ENCODE data around the gene HSP90B1.
A peak's percentile ranks its signal among the peaks of the same experiment; 100 is the strongest.

HSP90B1 gene

DNA sequence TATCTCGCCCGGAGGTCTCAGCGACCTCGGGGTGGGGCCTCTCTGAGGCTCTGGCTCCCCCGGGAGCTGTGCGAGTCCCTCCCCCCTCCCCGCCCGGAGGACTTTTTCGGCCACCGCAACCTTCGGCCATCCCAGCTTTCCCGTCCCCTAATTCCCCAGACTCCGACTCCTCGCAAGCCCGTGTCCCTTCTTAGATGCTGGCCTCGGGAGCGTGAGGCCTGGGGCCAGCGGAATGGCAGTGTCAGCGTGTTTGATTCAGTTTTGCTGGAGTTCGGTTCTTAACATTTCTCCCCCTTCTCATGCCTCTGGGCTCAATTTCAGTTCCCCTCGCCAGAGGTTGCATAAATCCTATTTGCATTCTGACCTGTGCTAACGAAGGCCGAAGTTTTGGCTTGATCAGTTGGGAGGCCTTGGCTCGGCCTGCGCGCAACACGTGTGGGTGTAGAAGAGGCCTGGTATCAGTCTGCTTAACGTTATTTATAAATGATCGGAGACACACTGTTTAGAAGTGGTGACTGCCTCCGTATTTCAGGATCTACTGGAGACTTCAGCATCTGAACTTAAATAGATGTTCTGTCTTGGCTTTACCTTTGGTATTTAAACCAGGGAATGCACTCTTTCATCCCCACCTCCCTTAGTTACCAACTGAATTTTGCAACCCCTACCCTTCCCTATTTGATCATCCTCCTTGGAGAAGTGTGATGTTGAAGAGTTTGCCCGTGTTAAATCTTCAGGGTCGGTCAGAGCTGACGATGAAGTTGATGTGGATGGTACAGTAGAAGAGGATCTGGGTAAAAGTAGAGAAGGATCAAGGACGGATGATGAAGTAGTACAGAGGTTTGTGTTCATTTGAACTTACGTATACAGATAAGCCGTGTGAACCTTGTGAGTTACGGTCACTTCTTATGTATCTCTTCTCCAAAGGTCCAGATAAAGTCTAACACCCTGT, 851 bp downstream of the HSP90B1 start:
- DNase-seq = peak; percentile 68

DNA sequence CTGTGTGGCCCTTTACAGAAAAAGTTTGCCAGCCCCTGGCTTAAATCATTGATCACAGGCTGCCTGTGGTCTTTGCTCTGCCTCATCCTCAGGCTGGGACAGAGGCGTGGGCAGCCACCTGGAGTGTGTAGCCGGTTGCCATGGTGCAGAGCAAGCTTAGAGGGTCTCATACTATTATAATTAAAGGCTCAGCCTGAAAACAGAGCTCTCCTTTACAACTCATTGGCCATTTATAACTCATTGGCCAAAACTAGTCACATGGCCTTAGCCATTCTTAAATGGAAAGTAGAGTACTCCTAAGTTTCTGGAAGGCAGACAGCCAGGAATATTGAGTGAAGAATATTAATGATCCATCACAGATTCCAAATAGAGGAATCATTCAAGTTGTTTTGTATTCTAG, 3.0 kb downstream of the HSP90B1 start:
- DNase-seq = no peak

- no peak for DNase-seq
Measured at GRCh38 chr12:103936679-103937078, 6.5 kb downstream of the HSP90B1 start.

GRCh38 chr12:103944964-103945363, 14.8 kb downstream of the HSP90B1 start:
- DNase-seq = no peak

- no peak for DNase-seq
Measured at GRCh38 chr12:103947871-103948555, 17.8 kb downstream of the HSP90B1 start.

GRCh38 chr12:103948746-103949406, 18.7 kb downstream of the HSP90B1 start:
- DNase-seq = no peak

GRCh38 chr12:103952497-103952896, 22.3 kb downstream of the HSP90B1 start:
- no peak for DNase-seq

DNA sequence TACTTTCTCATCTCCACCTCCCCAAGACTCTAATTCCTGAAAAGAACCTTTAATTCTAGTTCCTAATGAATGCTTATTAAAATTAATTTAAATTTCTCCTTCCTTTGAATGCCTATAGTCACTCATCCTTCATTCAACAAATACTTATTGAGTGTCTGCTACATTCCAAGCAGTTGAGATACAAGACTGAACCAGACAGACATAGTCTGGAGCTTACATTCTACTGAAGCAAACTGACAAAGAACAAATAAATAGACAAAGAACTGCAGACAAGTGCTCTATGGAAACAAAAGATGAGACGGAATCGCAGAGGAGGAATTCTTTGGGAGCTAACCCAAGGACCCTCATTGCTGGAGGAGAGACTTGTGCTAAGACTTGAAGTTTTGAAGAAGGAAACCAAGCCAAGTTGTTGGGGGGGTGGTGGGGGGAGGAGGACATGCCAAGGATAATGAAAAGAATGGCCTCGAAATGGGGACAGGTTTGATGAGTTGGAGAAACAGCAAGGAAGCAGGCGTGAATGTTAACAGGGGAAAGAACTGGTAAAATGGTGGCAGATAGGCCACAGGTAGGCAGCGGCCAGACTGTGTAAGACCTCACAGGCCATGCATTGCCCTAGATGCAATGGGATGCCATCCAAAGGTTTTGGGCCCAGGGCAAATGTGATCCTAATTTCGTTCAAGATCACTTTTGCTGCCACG, 25.8 kb downstream of the HSP90B1 start:
- DNase-seq = no peak

- no peak for DNase-seq
Measured at GRCh38 chr12:103956509-103957027, 26.4 kb downstream of the HSP90B1 start.

DNA sequence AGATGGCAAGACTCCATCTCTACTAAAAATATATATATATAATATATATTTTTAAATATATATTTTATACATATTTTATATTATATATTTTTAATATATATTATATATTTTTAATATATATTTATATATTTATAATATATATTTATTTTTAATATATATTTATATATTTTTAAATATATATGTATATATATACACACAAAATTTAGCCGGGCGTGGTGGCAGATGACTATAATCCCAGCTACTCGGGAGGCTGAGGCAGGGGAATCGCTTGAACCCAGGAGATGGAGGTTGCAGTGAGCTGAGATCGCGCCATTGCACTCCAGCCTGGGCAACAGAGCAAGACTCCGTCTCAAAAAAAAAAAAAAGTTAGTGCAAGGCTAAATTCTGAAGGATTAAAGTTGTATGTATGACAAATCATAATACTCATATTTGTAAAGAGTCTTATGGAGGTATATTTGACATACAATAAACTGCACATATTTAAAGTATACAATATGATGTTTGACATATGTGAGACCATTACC, 27.7 kb downstream of the HSP90B1 start:
- DNase-seq = no peak

DNA sequence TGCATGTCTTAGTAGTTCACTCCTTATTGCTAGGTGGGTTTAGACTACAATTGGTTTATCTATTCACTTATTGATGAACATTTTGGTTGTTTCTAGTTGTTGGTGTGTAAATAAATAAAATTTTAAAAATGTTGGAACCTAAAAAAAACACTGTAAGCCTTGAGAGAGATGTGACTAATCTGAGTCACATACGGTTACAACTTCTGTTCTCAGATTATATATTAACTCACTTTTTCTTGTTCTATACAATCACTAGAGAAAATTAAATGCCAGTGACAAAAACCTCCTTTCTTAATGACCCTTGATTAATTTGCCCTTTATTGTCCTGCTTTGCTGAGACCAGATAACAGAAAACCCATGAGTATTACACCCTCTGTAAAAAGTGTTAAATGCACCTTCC, 28.4 kb downstream of the HSP90B1 start:
- DNase-seq = no peak

DNA sequence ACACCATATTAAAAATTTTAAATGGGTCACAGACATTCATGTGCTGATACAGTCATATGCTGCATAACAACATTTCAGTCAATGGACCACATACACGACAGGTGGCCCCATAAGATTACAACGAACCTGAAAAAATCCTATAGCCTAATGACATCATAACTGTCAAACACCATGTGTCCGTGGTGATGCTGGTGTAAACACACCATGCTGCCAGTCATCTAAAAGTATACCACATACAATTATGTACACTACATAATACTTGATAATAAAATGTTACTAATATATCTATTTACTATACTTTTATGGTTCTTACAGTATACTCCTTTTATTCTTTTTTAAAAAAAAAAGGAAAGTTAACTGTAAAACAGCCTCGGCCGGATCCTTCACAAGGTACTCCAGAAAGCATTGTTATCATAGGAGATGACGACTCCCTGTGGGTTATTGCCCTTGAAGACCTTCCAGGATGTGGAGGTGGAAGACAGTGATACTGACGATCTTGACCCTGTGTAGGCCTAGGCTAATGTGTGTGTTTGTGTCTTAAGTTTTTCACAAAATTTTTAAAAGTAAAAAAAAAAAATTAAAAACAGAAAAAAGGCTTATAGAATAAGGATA, 30.5 kb downstream of the HSP90B1 start:
- DNase-seq = no peak

- DNase-seq = no peak
Measured at GRCh38 chr12:103962493-103962892, 32.3 kb downstream of the HSP90B1 start.

- no peak for DNase-seq
Measured at GRCh38 chr12:103964805-103965204, 34.6 kb downstream of the HSP90B1 start.

- no peak for DNase-seq
Measured at GRCh38 chr12:103965255-103965589, 35.0 kb downstream of the HSP90B1 start.

- peak; percentile 96 for DNase-seq
Measured at GRCh38 chr12:103965590-103966504, 35.6 kb downstream of the HSP90B1 start, which contains the start of gene TDG. TSS of gene TDG (plus strand) at chr12:103965872. CDS start at chr12:103966038, 166 bp downstream.

DNA sequence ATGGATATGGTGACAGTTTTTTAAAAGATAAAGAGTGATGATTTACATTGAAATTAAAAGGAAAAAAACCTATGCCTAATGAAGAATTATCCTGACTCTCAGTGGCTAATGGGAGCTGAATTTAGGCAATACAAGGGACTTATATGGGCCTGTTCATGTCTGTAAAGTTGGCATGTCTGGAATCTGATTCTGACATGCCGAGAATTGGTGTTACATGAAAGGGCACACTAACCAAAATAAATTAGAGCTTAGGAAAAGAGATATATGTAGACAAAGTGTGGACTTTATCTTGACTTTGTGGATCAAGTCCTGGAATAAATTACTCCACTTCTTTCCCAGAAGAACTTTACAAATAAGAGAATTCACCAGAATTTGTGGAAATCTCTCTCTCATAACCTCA, 36.5 kb downstream of the HSP90B1 start:
- no peak for DNase-seq

GRCh38 chr12:103969391-103969790, 39.2 kb downstream of the HSP90B1 start:
- DNase-seq = no peak

DNA sequence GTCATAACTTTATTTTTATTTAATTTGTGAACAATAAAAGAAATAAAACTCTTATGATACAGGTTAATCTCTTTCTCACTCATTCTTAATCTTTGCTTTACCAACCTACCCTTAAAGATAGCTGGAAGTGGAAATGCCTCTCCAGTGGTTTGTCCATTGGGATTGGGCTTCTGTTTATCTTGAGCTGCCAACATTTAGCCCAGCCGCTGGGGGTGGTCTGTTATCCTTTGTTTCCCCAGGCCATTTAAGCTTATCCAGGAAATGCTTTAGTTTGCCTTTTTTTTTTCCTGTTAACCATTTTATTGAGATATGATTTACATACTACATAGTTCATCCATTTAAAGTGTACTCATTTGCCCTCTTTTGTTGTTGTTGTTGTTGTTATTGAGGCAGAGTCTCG, 43.7 kb downstream of the HSP90B1 start:
- DNase-seq = no peak

DNA sequence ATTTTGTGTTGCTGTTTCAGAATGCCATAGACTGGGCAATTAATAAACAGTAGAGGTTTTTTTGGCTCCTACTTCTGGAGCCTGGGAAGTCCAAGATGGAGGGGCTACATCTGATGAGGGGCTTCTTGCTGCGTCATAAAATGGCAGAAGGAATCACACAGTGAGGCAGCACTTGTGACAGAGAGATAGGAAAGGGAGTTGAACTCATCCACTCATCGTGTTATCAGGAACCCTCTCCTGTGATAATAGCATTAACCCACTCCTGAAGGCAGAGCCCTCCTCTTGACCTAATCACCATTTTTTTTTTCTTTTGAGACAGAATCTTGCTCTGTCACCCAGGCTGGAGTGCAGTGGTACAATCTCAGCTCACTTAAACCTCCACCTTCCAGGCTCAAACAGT, 45.2 kb downstream of the HSP90B1 start:
- no peak for DNase-seq

All from activated CD8-positive, alpha-beta memory T cell treated with anti-CD3 and anti-CD28 coated beads, Interleukin-2, amount 50 U/mL, for 48 hours (primary cell).